Colonic mucosa (tissue), 4 donors: ENCODE data around the gene CFDP1. TPM values are rescaled to one million over a fixed set of nuclear protein-coding genes. Genes with fewer than 3 reads are reported as not detected.

ENCODE experiments used
- DNase-seq: peaks from one replicate; pipeline ENCODE4 v3.0.0-alpha.2; 2020
- H3K27ac ChIP-seq: fragments of 200-600 bp; one replicate; pipeline ENCODE4 v1.8.0; 2021
- H3K27me3 ChIP-seq: fragments of 200-600 bp; one replicate; pipeline ENCODE4 v1.8.0; 2021
- H3K36me3 ChIP-seq: fragments of 200-600 bp; one replicate; pipeline ENCODE4 v1.8.0; 2021
- H3K4me1 ChIP-seq: fragments of 200-600 bp; one replicate; pipeline ENCODE4 v1.8.0; 2021; ENCODE audit warnings: mild to moderate bottlenecking
- H3K4me3 ChIP-seq: fragments of 200-600 bp; one replicate; pipeline ENCODE4 v1.8.0; 2021
- H3K9ac ChIP-seq, 2 donors: one replicate each; pipeline ENCODE4 v1.7.0; 2013; ENCODE audit warnings: control low read depth in 2 of 2, low read depth in 2 of 2, low read length in 2 of 2
- H3K9me3 ChIP-seq: fragments of 200-600 bp; one replicate; pipeline ENCODE4 v1.8.0; 2021
- CTCF ChIP-seq: fragments of 200-600 bp; IDR thresholded peaks from one replicate; pipeline ENCODE4 v1.8.0; 2022; ENCODE audit warnings: antibody characterized with exemption, mild to moderate bottlenecking
- intact Hi-C: fragments of 100-400 bp; cut with DNase I; formaldehyde crosslinking; loops from one replicate; pipeline ENCODE4 v1.14.1; 2022
- total RNA-seq, 2 donors: library from RNA; stranded (reverse); fragmentation: NEBNext Ultra II Directional in 1 of 2; extraction: Animal tissue kit (Norgen Biotek cat#: 25700) in 1 of 2; gene quantifications; one replicate each; pipeline ENCODE4 v1.2.1, GENCODE V29; 2021
- donor health status: healthy.
- donor health status: DM: no; HTN: no; CAD: no.
- donor health status: DM: no; HTN: no; CAD: no.

Gene CFDP1
- total RNA-seq, 2 donors from 2014 or later = 61.6 to 75.8 TPM

- no peak for DNase-seq
- no peaks in the 10 kb centered on the region for H3K4me1 ChIP-seq
- no peak overlapping the region for H3K4me3 ChIP-seq
- TF ChIP-seq CTCF = no peak
- no peaks in the 10 kb centered on the region for H3K27me3 ChIP-seq
- H3K9me3 ChIP-seq = no peaks in the 10 kb centered on the region
- no peaks in the 10 kb centered on the region for H3K36me3 ChIP-seq
- H3K9ac ChIP-seq = no peak overlapping the region
- peak overlapping the region; percentile 50 for H3K27ac ChIP-seq
- intact Hi-C loops = no loop called here
Measured at GRCh38 chr16:75293772-75294171, 139.5 kb downstream of the CFDP1 start.

GRCh38 chr16:75293173-75293572 lies 140.1 kb downstream of the CFDP1 start:
- no peak for DNase-seq
- no peak for TF ChIP-seq CTCF
- peak overlapping the region; percentile 39 for H3K27ac ChIP-seq
- no peak overlapping the region for H3K9ac ChIP-seq
- no peak overlapping the region for H3K4me3 ChIP-seq
- intact Hi-C loops = no loop called here
- H3K4me1 ChIP-seq = no peaks in the 10 kb centered on the region
- no peaks in the 10 kb centered on the region for H3K36me3 ChIP-seq
- H3K9me3 ChIP-seq = no peaks in the 10 kb centered on the region
- H3K27me3 ChIP-seq = no peaks in the 10 kb centered on the region

- no peaks in the 10 kb centered on the region for H3K9me3 ChIP-seq
- DNase-seq = no peak
- no peak overlapping the region for H3K27ac ChIP-seq
- no peak overlapping the region for H3K4me3 ChIP-seq
- intact Hi-C loops = no loop called here
- no peaks in the 10 kb centered on the region for H3K4me1 ChIP-seq
- no peaks in the 10 kb centered on the region for H3K27me3 ChIP-seq
- no peak for TF ChIP-seq CTCF
- no peak overlapping the region for H3K9ac ChIP-seq
- H3K36me3 ChIP-seq = no peaks in the 10 kb centered on the region
Measured at GRCh38 chr16:75292691-75293090, 140.6 kb downstream of the CFDP1 start.

- Histone ChIP-seq H3K9ac (no peak overlapping the region), H3K9me3 (no peaks in the 10 kb centered on the region), H3K4me3 (no peak overlapping the region), H3K27ac (no peak overlapping the region), H3K27me3 (no peaks in the 10 kb centered on the region), H3K4me1 (no peaks in the 10 kb centered on the region), H3K36me3 (no peaks in the 10 kb centered on the region)
- no peak for DNase-seq
- intact Hi-C loops = no loop called here
- no peak for TF ChIP-seq CTCF
Measured at GRCh38 chr16:75289189-75289588, 144.1 kb downstream of the CFDP1 start.

GRCh38 chr16:75288596-75289120 lies 144.6 kb downstream of the CFDP1 start:
- intact Hi-C loops = no loop called here

More at GRCh38 chr16:75288596-75289120, 144.6 kb downstream of the CFDP1 start:
- Histone ChIP-seq H3K36me3 (no peaks in the 10 kb centered on the region), H3K9ac (no peak overlapping the region), H3K27ac (no peak overlapping the region), H3K9me3 (no peaks in the 10 kb centered on the region), H3K4me1 (no peaks in the 10 kb centered on the region), H3K4me3 (no peak overlapping the region), H3K27me3 (no peaks in the 10 kb centered on the region)
- TF ChIP-seq CTCF = no peak
- DNase-seq = no peak
